Activated CD4-positive, CD25-positive, alpha-beta regulatory T cell (primary cell): ENCODE measurements around the gene PSEN1.

Experiments used
- DNase-seq, 4 experiments: peaks; one replicate each; lab custom pipeline; 2025; lab: John Stamatoyannopoulos, UW

Gene PSEN1

GRCh38 chr14:73136387-73137225 is at the start of gene PSEN1:
Gene PSEN1, plus strand, starts transcription at chr14:73136507. Its CDS starts 11,513 bp downstream, at chr14:73148020.
- peak; percentile 94 to 98 (median 96) for DNase-seq

- no peak for DNase-seq
Observed at GRCh38 chr14:73091044-73091443, 45.3 kb upstream of the PSEN1 start.

- DNase-seq = no peak
Observed at GRCh38 chr14:73097421-73097820, 38.9 kb upstream of the PSEN1 start.

GRCh38 chr14:73100334-73100733 is 36.0 kb upstream of the PSEN1 start:
- no peak for DNase-seq

- no peak for DNase-seq
Observed at GRCh38 chr14:73102806-73103497, 33.4 kb upstream of the PSEN1 start.

GRCh38 chr14:73105050-73105449 is 31.3 kb upstream of the PSEN1 start:
- no peak for DNase-seq

- DNase-seq = no peak
Observed at GRCh38 chr14:73105727-73106126, 30.6 kb upstream of the PSEN1 start.

- DNase-seq = no peak
Observed at GRCh38 chr14:73116079-73116665, 20.1 kb upstream of the PSEN1 start.

GRCh38 chr14:73124180-73124894 is 12.0 kb upstream of the PSEN1 start:
- no peak for DNase-seq

- DNase-seq = no peak
Observed at GRCh38 chr14:73125169-73125588, 11.1 kb upstream of the PSEN1 start.

- DNase-seq = no peak
Observed at GRCh38 chr14:73125746-73126145, 10.6 kb upstream of the PSEN1 start.

GRCh38 chr14:73133795-73134194 is 2.5 kb upstream of the PSEN1 start:
- DNase-seq = no peak

GRCh38 chr14:73136085-73136386 is 271 bp upstream of the PSEN1 start:
- DNase-seq = no peak

GRCh38 chr14:73140811-73141323 is 4.6 kb downstream of the PSEN1 start:
- no peak for DNase-seq

- no peak for DNase-seq
Observed at GRCh38 chr14:73142216-73142615, 5.9 kb downstream of the PSEN1 start.

- no peak for DNase-seq
Observed at GRCh38 chr14:73143003-73143402, 6.7 kb downstream of the PSEN1 start.

- DNase-seq = no peak
Observed at GRCh38 chr14:73143617-73144016, 7.3 kb downstream of the PSEN1 start.

GRCh38 chr14:73145371-73145770 is 9.1 kb downstream of the PSEN1 start:
- DNase-seq = no peak

- no peak for DNase-seq
Observed at GRCh38 chr14:73146111-73146510, 9.8 kb downstream of the PSEN1 start.

- DNase-seq = no peak
Observed at GRCh38 chr14:73149753-73150152, 13.4 kb downstream of the PSEN1 start.

GRCh38 chr14:73153272-73153671 is 17.0 kb downstream of the PSEN1 start:
- no peak for DNase-seq

- DNase-seq = no peak
Observed at GRCh38 chr14:73162251-73162650, 25.9 kb downstream of the PSEN1 start.
